Vagina (tissue), 2 donors: ENCODE data around the gene CCDC47.

Experiments
- POLR2A ChIP-seq, 2 donors: fragments of 450-650 bp; IDR thresholded peaks; one replicate each; pipeline ENCODE4 v1.6.1; 2017; ENCODE audit warnings: antibody characterized with exemption in 2 of 2, mild to moderate bottlenecking in 2 of 2, moderate library complexity in 2 of 2
- POLR2AphosphoS5 ChIP-seq, 2 donors: sonication (generic); formaldehyde crosslinking; IDR thresholded peaks; one replicate each; pipeline ENCODE4 v1.9.0; 2017; ENCODE audit warnings: antibody characterized with exemption in 2 of 2, mild to moderate bottlenecking in 2 of 2, low read depth in 1 of 2; ENCODE audit not compliant: insufficient read depth in 1 of 2
- TF ChIP-seq, protein P1 (sequence below), 3 experiments: fragments of 450-650 bp in 2 of 3; fragments of 200-600 bp in 1 of 3; sonication (generic) in 1 of 3; IDR thresholded peaks; one replicate each; pipeline ENCODE4 v1.5.1; 2017 to 2019; ENCODE audit warnings: antibody characterized with exemption in 3 of 3, mild to moderate bottlenecking in 2 of 3, moderate library complexity in 2 of 3

DNA sequence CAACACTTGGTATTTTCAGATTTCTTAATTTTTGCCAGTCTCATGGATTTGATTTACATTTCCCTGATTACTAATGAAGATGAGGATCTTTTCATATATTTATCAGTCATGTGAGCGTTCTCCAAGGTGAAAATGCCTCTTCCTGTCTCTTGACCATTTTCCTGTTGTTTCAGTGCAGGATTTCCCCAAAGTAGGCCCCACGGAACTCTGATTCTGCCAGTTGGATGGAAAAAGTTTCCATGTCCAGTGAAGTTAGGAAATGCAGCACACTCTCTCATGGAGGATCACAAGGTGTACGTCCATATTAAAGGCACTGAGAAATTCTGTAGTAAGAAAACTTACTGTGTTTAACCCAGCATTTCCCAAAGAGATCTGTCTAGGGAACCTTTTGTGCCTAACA, 57.0 kb downstream of the CCDC47 start:
- TF ChIP-seq, protein P1, sequence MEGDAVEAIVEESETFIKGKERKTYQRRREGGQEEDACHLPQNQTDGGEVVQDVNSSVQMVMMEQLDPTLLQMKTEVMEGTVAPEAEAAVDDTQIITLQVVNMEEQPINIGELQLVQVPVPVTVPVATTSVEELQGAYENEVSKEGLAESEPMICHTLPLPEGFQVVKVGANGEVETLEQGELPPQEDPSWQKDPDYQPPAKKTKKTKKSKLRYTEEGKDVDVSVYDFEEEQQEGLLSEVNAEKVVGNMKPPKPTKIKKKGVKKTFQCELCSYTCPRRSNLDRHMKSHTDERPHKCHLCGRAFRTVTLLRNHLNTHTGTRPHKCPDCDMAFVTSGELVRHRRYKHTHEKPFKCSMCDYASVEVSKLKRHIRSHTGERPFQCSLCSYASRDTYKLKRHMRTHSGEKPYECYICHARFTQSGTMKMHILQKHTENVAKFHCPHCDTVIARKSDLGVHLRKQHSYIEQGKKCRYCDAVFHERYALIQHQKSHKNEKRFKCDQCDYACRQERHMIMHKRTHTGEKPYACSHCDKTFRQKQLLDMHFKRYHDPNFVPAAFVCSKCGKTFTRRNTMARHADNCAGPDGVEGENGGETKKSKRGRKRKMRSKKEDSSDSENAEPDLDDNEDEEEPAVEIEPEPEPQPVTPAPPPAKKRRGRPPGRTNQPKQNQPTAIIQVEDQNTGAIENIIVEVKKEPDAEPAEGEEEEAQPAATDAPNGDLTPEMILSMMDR (IDR thresholded peaks at IDR 0.05): no peak
- TF ChIP-seq POLR2AphosphoS5 (IDR thresholded peaks at IDR 0.05; ENCODE audit: insufficient read depth in 1 of 2, low read depth in 1 of 2) (no peak), POLR2A (IDR thresholded peaks at IDR 0.05) (no peak)
